ENCODE results near the gene GKN2.

GKN2 gene, protein sequence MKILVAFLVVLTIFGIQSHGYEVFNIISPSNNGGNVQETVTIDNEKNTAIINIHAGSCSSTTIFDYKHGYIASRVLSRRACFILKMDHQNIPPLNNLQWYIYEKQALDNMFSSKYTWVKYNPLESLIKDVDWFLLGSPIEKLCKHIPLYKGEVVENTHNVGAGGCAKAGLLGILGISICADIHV

DNA sequence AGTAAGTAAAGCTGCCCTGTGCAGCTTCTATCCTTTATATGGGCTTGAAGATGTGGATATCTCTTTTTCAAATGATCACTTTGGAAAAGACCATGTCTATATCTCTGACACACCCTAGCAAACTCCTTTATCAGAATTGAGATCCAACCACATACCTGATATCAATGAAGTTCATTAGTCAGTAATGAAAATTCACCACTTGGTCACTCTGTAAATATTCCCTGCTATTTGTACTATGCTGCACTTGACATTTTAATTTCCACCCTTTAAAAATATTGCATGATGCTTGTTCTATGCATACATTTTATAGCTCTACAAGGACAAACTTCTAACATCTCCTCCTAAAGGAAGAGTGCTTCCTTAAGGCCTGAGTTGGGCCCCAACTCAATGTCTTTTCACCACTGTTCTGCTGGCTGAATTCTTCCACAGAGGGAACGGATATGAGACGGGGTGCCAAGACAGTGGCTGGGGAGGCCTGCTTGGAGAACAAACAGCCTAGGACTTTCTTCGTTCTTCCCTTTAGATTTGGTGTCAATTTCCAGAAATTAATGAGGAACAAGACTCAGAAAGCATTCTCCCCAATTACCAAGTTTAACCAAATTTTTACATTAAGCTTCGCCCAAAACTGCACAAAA lies at the start of gene GKN2:
Gene GKN2 (minus strand): TSS at position 7 of the 635 bp plus-strand sequence. CDS start 32 bp downstream, outside the sequence.
- TF ChIP-seq, protein P1, sequence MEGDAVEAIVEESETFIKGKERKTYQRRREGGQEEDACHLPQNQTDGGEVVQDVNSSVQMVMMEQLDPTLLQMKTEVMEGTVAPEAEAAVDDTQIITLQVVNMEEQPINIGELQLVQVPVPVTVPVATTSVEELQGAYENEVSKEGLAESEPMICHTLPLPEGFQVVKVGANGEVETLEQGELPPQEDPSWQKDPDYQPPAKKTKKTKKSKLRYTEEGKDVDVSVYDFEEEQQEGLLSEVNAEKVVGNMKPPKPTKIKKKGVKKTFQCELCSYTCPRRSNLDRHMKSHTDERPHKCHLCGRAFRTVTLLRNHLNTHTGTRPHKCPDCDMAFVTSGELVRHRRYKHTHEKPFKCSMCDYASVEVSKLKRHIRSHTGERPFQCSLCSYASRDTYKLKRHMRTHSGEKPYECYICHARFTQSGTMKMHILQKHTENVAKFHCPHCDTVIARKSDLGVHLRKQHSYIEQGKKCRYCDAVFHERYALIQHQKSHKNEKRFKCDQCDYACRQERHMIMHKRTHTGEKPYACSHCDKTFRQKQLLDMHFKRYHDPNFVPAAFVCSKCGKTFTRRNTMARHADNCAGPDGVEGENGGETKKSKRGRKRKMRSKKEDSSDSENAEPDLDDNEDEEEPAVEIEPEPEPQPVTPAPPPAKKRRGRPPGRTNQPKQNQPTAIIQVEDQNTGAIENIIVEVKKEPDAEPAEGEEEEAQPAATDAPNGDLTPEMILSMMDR (IDR thresholded peaks at IDR 0.05; ENCODE audit: low read depth, low read length), result no peak
- no peak for DNase-seq (ENCODE audit: extremely low read depth, low read depth)

DNA sequence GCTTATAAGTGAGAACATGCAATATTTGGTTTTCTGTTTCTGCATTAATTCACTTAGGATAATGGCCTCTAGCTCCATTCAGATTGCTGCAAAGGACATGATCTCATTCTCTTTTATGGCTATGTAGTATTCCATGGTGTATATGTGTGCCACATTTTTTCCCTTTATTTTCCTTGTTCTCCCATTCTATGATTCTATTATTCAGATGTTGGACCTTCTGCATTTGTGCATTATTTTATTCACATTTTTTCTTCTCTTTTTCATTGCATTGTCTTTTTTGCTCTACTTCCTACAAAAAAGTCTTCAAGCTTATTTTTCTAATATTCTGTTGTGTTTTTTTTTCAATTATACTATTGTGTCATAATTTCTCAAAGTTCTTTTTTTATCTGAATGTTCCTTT lies 49.2 kb upstream of the GKN2 start:
- no peak for DNase-seq (ENCODE audit: extremely low read depth, low read depth)
- TF ChIP-seq, protein P1 (IDR thresholded peaks at IDR 0.05; ENCODE audit: low read depth, low read length), result no peak

DNA sequence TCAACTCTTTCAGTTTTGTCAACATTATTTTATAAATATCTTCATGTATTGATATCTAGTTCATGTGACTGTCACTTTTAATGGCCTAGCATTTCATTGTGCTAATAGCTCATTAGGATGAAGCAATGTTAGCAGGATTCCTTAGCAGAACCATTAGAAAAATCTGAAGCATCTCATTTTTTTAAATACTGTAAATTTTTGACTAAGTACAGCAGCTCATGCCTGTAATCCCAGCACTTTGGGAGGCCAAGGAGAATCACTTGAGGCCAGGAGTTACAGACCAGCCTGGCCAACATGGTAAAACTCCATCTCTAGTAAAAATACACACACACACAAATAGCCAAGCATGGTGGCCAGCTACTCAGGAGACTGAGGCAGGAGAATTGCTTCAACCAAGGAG lies 44.7 kb upstream of the GKN2 start:
- DNase-seq (ENCODE audit: extremely low read depth, low read depth), result no peak
- TF ChIP-seq, protein P1 (IDR thresholded peaks at IDR 0.05; ENCODE audit: low read depth, low read length), result no peak

DNA sequence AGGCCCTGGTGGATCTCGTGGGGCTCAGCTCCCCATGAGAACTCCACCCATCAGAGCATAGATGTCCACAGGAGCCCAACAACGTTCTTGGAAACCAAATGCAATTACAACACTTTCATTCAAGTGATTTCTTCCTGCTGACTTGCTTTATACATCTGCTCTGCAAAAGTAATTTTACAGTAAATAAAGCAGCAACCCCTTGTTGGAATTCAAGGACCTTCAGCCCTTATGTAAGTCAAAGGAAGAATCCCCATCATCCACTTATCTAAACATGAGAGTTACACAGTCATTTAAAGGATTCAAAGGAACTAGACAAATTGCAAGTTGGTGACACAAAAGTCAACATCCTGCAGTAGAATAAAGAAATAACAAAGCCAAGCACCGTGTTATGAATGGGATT lies 43.2 kb upstream of the GKN2 start:
- no peak for DNase-seq (ENCODE audit: extremely low read depth, low read depth)
- TF ChIP-seq, protein P1 (IDR thresholded peaks at IDR 0.05; ENCODE audit: low read depth, low read length), result no peak

DNA sequence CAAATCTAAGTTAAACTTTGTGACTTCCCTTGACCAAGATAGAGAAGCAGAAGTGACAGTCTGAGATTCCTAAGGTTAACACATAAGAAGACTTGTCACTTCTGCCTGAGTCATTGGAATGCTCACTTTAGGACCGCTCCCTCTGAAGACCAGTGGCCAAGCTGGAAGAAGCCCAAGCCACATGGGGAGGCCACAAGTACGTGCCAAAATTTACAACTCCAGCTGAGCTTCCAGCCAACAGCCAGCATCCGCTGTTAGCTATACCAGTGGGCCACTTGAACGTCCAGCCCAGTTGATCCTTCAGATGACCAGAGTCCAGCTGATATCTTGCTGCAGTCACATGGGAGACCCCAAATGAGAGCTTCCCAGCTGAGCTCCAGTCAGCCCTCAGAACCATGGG lies 42.2 kb upstream of the GKN2 start:
- peak; percentile 11 for DNase-seq (ENCODE audit: extremely low read depth, low read depth)
- TF ChIP-seq, protein P1 (IDR thresholded peaks at IDR 0.05; ENCODE audit: low read depth, low read length), result no peak

DNA sequence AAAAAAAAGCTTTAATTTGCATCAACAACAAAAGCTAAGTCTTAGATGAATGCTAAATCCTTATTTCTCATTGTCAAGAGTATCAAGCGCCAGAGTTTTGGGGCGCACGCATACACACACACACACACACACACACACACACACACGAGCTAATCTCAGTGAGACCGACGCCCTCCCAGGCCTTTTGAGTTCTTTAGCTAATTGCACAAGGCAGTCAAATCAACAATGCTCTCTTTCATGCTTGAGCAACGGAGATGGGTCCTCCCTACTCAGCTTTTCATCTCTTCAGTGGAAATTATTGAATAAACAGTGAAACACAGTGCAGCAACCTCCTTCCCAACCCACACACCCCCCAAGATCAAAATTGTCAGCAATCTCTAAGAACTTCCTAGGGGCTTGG lies 41.0 kb upstream of the GKN2 start:
- no peak for DNase-seq (ENCODE audit: extremely low read depth, low read depth)
- TF ChIP-seq, protein P1 (IDR thresholded peaks at IDR 0.05; ENCODE audit: low read depth, low read length), result no peak

DNA sequence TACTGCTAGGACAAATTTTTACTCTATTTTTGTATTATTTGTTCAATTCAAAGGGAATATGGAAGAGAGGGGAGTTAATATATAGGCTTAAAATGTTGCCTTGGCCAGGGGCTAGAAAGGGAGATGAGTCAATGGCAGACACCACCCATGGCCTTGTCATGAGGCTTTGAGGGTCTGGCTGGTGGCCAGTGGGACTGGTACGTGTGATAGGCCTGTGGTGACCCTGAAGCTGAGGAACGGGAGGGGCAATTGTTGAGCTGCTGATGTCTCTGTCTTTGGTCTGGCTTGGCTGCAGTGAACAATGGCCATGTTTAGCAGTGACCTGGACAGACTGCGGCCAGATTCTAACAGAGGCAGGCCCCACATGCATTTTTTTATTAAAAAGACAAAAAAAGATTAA lies 40.2 kb upstream of the GKN2 start:
- TF ChIP-seq, protein P1 (IDR thresholded peaks at IDR 0.05; ENCODE audit: low read depth, low read length), result no peak
- DNase-seq (ENCODE audit: extremely low read depth, low read depth), result no peak
